HepG2 (cell line): ENCODE data around the gene MAPKAPK3. TPM values are rescaled to one million over a fixed set of nuclear protein-coding genes. Genes with fewer than 3 reads are reported as not detected.

Experiments used
- ATAC-seq: fragments of 200-7000 bp; cut with Tn5 transposase; 3 replicates; pipeline ENCODE4 v1.9.1; 2020; ENCODE audit warnings: mild to moderate bottlenecking, moderate library complexity
- BruUV-seq: library from RNA; stranded (reverse); fragments of 400-500 nt; replicated peaks from 2 replicates; lab custom pipeline; 2021; lab: Mats Ljungman, UMichigan
- CTCF ChIA-PET: fragments of 300-600 bp; formaldehyde crosslinking; extraction: SDS; loops from one replicate; lab custom pipeline; 2021; ENCODE audit warnings: low total read pairs, inconsistent platforms, low intra/inter-chr PET ratio; lab: Yijun Ruan, JAX
- POLR2A ChIA-PET: fragments of 350-600 bp; sonication (Branson Sonifier 250); formaldehyde crosslinking; loops from one replicate; lab custom pipeline; 2020; ENCODE audit warnings: antibody characterized with exemption, inconsistent platforms; lab: Yijun Ruan, JAX
- DNase-seq: peaks from one replicate; pipeline ENCODE4 v3.0.0-alpha.2; 2015; ENCODE audit warnings: low spot score
- FAIRE-seq: peaks from 3 replicates; lab custom pipeline; 2011; peaks lifted over from hg19 to GRCh38; lab: Jason Lieb, UNC
- H2AFZ ChIP-seq: one replicate; pipeline ENCODE4 v1.6.1; 2011; ENCODE audit warnings: low read length, inconsistent platforms
- H3K27ac ChIP-seq: fragments of 300-600 bp; 3 replicates; pipeline ENCODE4 v1.8.0; 2011; ENCODE audit warnings: mixed run types, mild to moderate bottlenecking, mixed read lengths, low read length, inconsistent platforms; ENCODE audit not compliant: insufficient read depth; ENCODE audit errors: extremely low read length
- H3K27me3 ChIP-seq, 2 experiments: fragments of 200-600 bp in 1 of 2; 2 replicates in 1 of 2; 3 replicates in 1 of 2; pipeline versions ENCODE4 v1.6.0 to v1.8.0; 2011; ENCODE audit warnings: low read length in 2 of 2, mild to moderate bottlenecking in 2 of 2, moderate library complexity in 2 of 2, inconsistent platforms in 1 of 2; ENCODE audit not compliant: insufficient read depth in 2 of 2, control insufficient read depth in 1 of 2
- H3K36me3 ChIP-seq, 2 experiments: fragments of 200-600 bp in 1 of 2; replicated peaks in 1 of 2; 2 replicates in 1 of 2; 3 replicates in 1 of 2; pipeline versions ENCODE4 v1.5.1 to v1.8.0; 2011; ENCODE audit warnings: low read length in 2 of 2, inconsistent platforms in 1 of 2; ENCODE audit not compliant: insufficient read depth in 2 of 2, control insufficient read depth in 1 of 2
- H3K4me1 ChIP-seq: 2 replicates; pipeline ENCODE4 v1.5.1; 2012; ENCODE audit warnings: low read length, inconsistent platforms; ENCODE audit not compliant: insufficient read depth
- H3K4me2 ChIP-seq: 2 replicates; pipeline ENCODE4 v1.6.0; 2011; ENCODE audit warnings: low read depth, low read length, inconsistent platforms
- H3K4me3 ChIP-seq, 3 experiments: fragments of 200-600 bp in 1 of 3; sonication (generic), shearing (Covaris generic) in 1 of 3; replicated peaks in 1 of 3; 2 replicates each; pipeline ENCODE4 v1.5.1; 2011 to 2016; ENCODE audit warnings: low read length in 3 of 3, inconsistent platforms in 2 of 3, low read depth in 2 of 3, mild to moderate bottlenecking in 2 of 3, control low read depth in 1 of 3, mixed read lengths in 1 of 3; ENCODE audit not compliant: insufficient read depth in 1 of 3
- H3K79me2 ChIP-seq: one replicate; pipeline ENCODE4 v1.6.1; 2011; ENCODE audit warnings: low read length, inconsistent platforms; ENCODE audit not compliant: insufficient read depth
- H3K9ac ChIP-seq: 2 replicates; pipeline ENCODE4 v1.6.0; 2011; ENCODE audit warnings: mild to moderate bottlenecking, low read depth, low read length, inconsistent platforms; ENCODE audit not compliant: insufficient read depth
- H3K9me3 ChIP-seq: 2 replicates; pipeline ENCODE4 v1.5.1; 2012; ENCODE audit warnings: mild to moderate bottlenecking, low read length
- H4K20me1 ChIP-seq: 2 replicates; pipeline ENCODE4 v1.6.0; 2011; ENCODE audit warnings: inconsistent platforms, mild to moderate bottlenecking, low read length, moderate library complexity; ENCODE audit not compliant: insufficient read depth
- CREM ChIP-seq, 2 experiments: sonication (generic) in 1 of 2; formaldehyde crosslinking in 1 of 2; IDR thresholded peaks; 2 replicates each; pipeline versions ENCODE4 v1.4.0 to v1.6.1; 2016 to 2020; ENCODE audit warnings: antibody characterized with exemption in 1 of 2, mild to moderate bottlenecking in 1 of 2, missing genetic modification reagents in 1 of 2
- GABPB1 ChIP-seq: IDR thresholded peaks from 2 replicates; pipeline ENCODE4 v1.6.1; 2016; ENCODE audit warnings: mild to moderate bottlenecking, missing genetic modification reagents, moderate library complexity, missing compliant biosample characterization
- HNF4G ChIP-seq, 2 experiments: sonication (generic) in 1 of 2; formaldehyde crosslinking in 1 of 2; IDR thresholded peaks; 2 replicates each; pipeline versions ENCODE4 v1.4.0 to v1.6.1; 2011 to 2020; ENCODE audit warnings: borderline replicate concordance in 2 of 2, low read depth in 2 of 2, mild to moderate bottlenecking in 2 of 2, low read length in 1 of 2, missing genetic modification reagents in 1 of 2, moderate library complexity in 1 of 2
- NFIC ChIP-seq: IDR thresholded peaks from 2 replicates; pipeline ENCODE4 v1.6.1; 2012; ENCODE audit warnings: mild to moderate bottlenecking, low read length, inconsistent platforms
- REST ChIP-seq, 2 experiments: IDR thresholded peaks; 2 replicates each; pipeline ENCODE4 v1.6.1; 2011 to 2012; ENCODE audit warnings: low read length in 2 of 2, borderline replicate concordance in 1 of 2, low read depth in 1 of 2, mild to moderate bottlenecking in 1 of 2, moderate library complexity in 1 of 2
- RFX5 ChIP-seq: IDR thresholded peaks from 2 replicates; pipeline ENCODE4 v1.6.1; 2011; ENCODE audit warnings: low read depth, low read length, improper control_type of control experiment
- THAP11 ChIP-seq: IDR thresholded peaks from 2 replicates; pipeline ENCODE4 v1.6.1; 2016; ENCODE audit warnings: missing biosample characterization, missing genetic modification reagents
- THRA ChIP-seq: sonication (generic); formaldehyde crosslinking; IDR thresholded peaks from 2 replicates; pipeline ENCODE4 v1.4.0; 2020; ENCODE audit warnings: missing genetic modification reagents, borderline replicate concordance
- ZFP41 ChIP-seq: sonication (generic); formaldehyde crosslinking; IDR thresholded peaks from 2 replicates; pipeline ENCODE4 v1.4.0; 2020; ENCODE audit warnings: mild to moderate bottlenecking, missing genetic modification reagents, borderline replicate concordance
- ZNF143 ChIP-seq: sonication (generic); formaldehyde crosslinking; IDR thresholded peaks from 2 replicates; pipeline ENCODE4 v1.4.0; 2020; ENCODE audit warnings: missing genetic modification reagents
- ZNF230 ChIP-seq: sonication (generic); formaldehyde crosslinking; IDR thresholded peaks from 2 replicates; pipeline ENCODE4 v1.4.0; 2020; ENCODE audit warnings: mild to moderate bottlenecking, missing genetic modification reagents
- WGBS: methylation state at CpG from one replicate; pipeline ENCODE4 v1.1.6; 2017; ENCODE audit warnings: low lambda C conversion rate; 5-methylcytosine and 5-hydroxymethylcytosine counted together
- in situ Hi-C: cut with HindIII; loops from 2 replicates; pipeline ENCODE4 v1.10.0; 2017; ENCODE audit warnings: low pct_unique_long_range_greater_than_20kb; ENCODE audit not compliant: extremely low pct_ligation_motif_present
- intact Hi-C: fragments of 100-400 bp; cut with micrococcal nuclease; formaldehyde crosslinking; loops from one replicate; pipeline ENCODE4 v1.10.0; 2022; ENCODE audit not compliant: unreplicated experiment
- polyA plus RNA-seq, 8 experiments: library from polyadenylated mRNA; depleted of rRNA in 3 of 8; stranded (reverse) in 7 of 8; unstranded in 1 of 8; fragments of >200 nt; fragmentation: Illumina TruSeq in 4 of 8; extraction: Trizol in 4 of 8; gene quantifications; 2 replicates each; pipeline versions ENCODE4 v1.2.1 to v1.2.3, GENCODE V29; 2011 to 2016; ENCODE audit warnings: low read depth in 4 of 8, missing spikeins in 1 of 8, mixed read lengths in 1 of 8; ENCODE audit not compliant: insufficient read depth in 1 of 8
- total RNA-seq, 5 experiments: library from RNA; depleted of rRNA; stranded (reverse); fragments of >200 nt; fragmentation: Illumina TruSeq; extraction: Trizol; gene quantifications; 2 replicates each; pipeline ENCODE4 v1.2.3, GENCODE V29; 2016; ENCODE audit warnings: low read depth in 1 of 5

The MAPKAPK3 gene
- total and polyA plus RNA-seq, 2 of the 13 experiments (the other 11 are each of a cell fraction or from before 2014, with no cell fraction given), result 39.9 to 41.2 TPM

- peak overlapping the region; percentile 79 for H3K4me2 ChIP-seq
- H3K79me2 ChIP-seq, result no peaks in the 10 kb centered on the region
- BruUV-seq, result TSS peak; percentile 62
- intact Hi-C loops (loop anchor here (1.0 to 2.0 kb wide), 2 partner anchors 16 to 22 kb away; partner anchors contain the start of gene CISH), in situ Hi-C loops (no loop called here)
- H3K36me3 ChIP-seq, result no peaks in the 10 kb centered on the region
- ChIA-PET POLR2A (interaction anchor here (0.9 to 5.7 kb wide), 11 partner anchors 8 to 252 kb away, joined by 3 to 176 read pairs (median 7); partner anchors contain the start of genes CISH and HEMK1), CTCF (no interaction called here)
- H4K20me1 ChIP-seq, result no peaks in the 10 kb centered on the region
- peak overlapping the region; percentile 79 for H3K9ac ChIP-seq
- no peak overlapping the region for H2AFZ ChIP-seq
- peak overlapping the region in 2 of 3 experiments; percentile 21 to 49; a peak in 3 of 6 replicates for H3K4me3 ChIP-seq
- ATAC-seq (peak; percentile 80), FAIRE-seq (peak; percentile 91), DNase-seq (peak; percentile 96)
- H3K9me3 ChIP-seq, result no peaks in the 10 kb centered on the region
- peak overlapping the region; percentile 99 for H3K27ac ChIP-seq
- peaks cover 100% of the 10 kb centered on the region for H3K4me1 ChIP-seq
- no peaks in the 10 kb centered on the region; a peak in 1 of 5 replicates for H3K27me3 ChIP-seq
- 3% methylated on average over 4 of the region's 4 CpGs for WGBS
- TF ChIP-seq HNF4G (IDR thresholded peaks at IDR 0.05; ENCODE audit: borderline replicate concordance, low read depth, low read length) (peak; percentile 96), HNF4G (CRISPR knock-in tag; IDR thresholded peaks at IDR 0.05; ENCODE audit: borderline replicate concordance, low read depth) (peak; percentile 60; the same call in 1 of the 2 replicates), NFIC (peak; percentile 86), GABPB1 (CRISPR knock-in tag) (0 out of 2 replicates have a peak, but pooled peaks have one; percentile 11), ZNF230 (CRISPR knock-in tag) (no peak), ZNF143 (CRISPR knock-in tag) (no peak), CREM (IDR thresholded peaks at IDR 0.05) (peak; percentile 72), CREM (CRISPR knock-in tag; IDR thresholded peaks at IDR 0.05) (no peak), ZFP41 (CRISPR knock-in tag) (no peak), RFX5 (no peak), THRA (CRISPR knock-in tag) (peak; percentile 65; the same call in 1 of the 2 replicates), THAP11 (CRISPR knock-in tag) (peak; percentile 41; the same call in 1 of the 2 replicates), REST (IDR thresholded peaks at IDR 0.05; ENCODE audit: borderline replicate concordance in 1 of 2, low read depth in 1 of 2, low read length in 2 of 2) (peak in 1 of 2 experiments; percentile 70; a peak in 2 of 4 replicates)
Observed at GRCh38 chr3:50588759-50589433, 28.1 kb upstream of the MAPKAPK3 start.
